ENCODE results near the gene DTX4.

Gene DTX4

DNA sequence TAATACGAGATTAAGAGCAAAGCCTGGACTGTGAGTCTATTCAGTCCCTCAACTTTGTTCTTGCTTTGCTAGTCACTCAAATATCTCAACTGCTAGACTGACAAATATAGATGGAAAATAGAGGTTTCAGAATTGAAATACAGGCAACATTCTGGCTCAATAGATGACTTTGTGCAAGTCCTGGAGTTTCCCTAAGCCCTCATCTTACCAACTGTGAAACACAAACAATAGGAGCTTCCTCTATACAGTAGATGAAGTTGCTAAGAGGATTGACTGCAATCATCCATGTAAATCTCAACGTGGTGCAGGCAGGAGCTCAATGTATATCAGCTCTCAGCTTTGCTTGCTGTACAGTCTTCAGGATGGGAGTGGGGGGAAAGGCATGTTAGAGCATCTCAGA, 47.0 kb downstream of the DTX4 start:
- H3K4me3 ChIP-seq (ENCODE audit: low read length): no peak overlapping the region
- no peak for DNase-seq (ENCODE audit: low read depth)
- TF ChIP-seq, protein P1, sequence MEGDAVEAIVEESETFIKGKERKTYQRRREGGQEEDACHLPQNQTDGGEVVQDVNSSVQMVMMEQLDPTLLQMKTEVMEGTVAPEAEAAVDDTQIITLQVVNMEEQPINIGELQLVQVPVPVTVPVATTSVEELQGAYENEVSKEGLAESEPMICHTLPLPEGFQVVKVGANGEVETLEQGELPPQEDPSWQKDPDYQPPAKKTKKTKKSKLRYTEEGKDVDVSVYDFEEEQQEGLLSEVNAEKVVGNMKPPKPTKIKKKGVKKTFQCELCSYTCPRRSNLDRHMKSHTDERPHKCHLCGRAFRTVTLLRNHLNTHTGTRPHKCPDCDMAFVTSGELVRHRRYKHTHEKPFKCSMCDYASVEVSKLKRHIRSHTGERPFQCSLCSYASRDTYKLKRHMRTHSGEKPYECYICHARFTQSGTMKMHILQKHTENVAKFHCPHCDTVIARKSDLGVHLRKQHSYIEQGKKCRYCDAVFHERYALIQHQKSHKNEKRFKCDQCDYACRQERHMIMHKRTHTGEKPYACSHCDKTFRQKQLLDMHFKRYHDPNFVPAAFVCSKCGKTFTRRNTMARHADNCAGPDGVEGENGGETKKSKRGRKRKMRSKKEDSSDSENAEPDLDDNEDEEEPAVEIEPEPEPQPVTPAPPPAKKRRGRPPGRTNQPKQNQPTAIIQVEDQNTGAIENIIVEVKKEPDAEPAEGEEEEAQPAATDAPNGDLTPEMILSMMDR (conservative IDR thresholded peaks at IDR 0.05; ENCODE audit: low read length): no peak

DNA sequence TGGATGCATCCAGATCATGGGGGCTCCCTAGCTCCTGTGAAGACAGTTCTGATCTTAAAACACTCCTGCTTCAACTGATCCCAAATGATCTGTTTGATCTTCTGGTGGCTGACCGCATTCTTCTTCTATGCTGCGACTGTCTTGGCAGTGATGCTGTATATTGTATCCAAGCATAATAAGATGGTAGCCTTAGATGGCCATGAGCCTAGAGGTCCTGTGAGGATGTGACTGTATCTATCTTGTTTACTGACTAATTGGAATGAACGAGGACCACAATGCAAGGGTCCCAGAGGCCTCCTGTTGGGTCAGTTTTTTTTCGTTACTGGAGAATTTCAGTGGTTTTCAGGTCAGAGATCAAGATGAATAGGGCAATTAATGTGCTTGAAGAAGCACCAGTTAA, 47.9 kb downstream of the DTX4 start:
- H3K4me3 ChIP-seq (ENCODE audit: low read length): no peak overlapping the region
- TF ChIP-seq, protein P1 (conservative IDR thresholded peaks at IDR 0.05; ENCODE audit: low read length): no peak
- no peak for DNase-seq (ENCODE audit: low read depth)

DNA sequence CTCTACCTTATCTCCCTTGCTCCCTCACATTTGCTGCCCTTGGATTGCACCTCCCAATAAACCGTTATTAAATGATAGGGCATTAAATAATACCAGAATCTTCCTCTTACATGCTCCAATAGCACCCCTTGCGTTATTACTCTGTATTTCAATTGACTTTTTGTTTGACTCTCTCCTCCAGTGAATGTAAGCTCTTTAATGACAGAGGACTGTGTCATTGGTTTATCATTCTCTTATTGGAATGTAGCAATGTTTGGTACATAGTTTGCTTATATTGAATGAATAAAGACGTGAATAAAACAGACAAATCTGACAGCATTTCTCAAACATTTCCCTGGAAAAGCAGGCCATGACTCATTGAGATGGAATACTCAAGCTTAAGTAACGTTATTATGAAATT, 49.5 kb downstream of the DTX4 start:
- H3K4me3 ChIP-seq (ENCODE audit: low read length): no peak overlapping the region
- TF ChIP-seq, protein P1 (conservative IDR thresholded peaks at IDR 0.05; ENCODE audit: low read length): peak; percentile 37
- peak; percentile 82 for DNase-seq (ENCODE audit: low read depth)

DNA sequence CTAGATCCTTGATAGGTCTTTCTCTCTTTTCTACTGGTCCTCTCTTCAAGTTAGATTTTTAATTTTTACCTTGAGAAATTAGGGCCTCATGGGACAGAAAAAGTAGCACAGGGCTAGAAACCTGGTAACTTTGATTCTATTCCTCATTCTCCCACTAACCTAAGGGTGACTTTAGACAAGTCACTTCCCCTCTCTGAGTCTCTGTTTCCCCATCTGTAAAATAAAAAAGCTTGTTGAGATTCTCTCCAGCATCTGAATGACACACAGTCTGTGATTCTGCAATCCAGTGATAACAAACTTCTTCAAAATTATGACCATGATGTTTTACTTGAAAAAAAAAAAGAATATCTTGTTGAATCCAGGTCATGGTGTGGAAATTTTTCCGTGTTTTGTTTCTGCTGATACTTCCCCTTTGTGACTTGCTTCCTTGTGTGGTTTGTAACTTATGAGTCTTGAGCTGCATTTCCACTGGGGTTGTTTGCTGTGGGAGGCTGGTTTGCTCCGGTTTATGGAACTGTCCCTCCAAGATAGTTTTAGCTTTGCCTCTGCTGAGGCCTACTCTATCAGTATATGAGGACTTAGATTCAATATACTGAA, 50.6 kb downstream of the DTX4 start:
- TF ChIP-seq, protein P1 (conservative IDR thresholded peaks at IDR 0.05; ENCODE audit: low read length): no peak
- H3K4me3 ChIP-seq (ENCODE audit: low read length): no peak overlapping the region
- no peak for DNase-seq (ENCODE audit: low read depth)

DNA sequence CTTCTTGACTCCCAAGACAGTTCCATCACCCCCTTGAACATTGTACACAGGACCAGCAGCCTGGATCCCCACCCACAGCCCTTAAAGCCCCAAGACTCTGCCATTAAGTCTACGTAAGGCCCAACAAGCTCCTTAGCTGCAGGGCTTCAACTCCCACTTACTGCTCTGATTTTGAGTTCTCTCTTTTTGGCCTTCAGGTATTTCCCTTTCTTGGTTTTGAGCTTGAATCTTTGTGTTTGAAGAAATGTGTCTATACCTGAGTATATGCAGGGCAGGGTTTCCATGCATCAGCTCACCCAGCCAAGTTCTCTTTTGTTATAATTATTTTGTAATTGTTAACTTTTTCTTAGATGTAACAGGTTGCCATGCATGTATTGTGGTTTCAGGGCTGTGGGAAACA, 51.2 kb downstream of the DTX4 start:
- DNase-seq (ENCODE audit: low read depth): no peak
- no peak overlapping the region for H3K4me3 ChIP-seq (ENCODE audit: low read length)
- TF ChIP-seq, protein P1 (conservative IDR thresholded peaks at IDR 0.05; ENCODE audit: low read length): no peak

DNA sequence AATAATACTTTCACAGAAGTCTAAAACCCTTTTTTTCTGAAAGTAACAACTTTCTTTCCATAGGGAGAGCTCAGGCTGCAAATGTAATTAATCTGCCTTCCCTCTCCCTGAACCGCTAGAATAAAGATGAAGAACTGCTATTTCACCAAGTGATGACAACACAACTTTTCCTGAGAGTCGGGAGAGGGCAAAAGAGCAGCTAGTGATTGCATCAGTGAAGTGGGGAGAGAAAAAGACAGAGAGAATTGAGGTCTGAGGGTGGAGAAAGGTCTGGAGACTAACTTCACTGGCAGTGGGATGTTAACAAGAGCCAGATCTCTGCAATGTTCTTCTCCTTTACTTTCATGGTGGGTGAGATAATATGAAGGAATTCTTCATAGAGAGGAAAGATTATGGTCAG, 51.7 kb downstream of the DTX4 start:
- no peak overlapping the region for H3K4me3 ChIP-seq (ENCODE audit: low read length)
- TF ChIP-seq, protein P1 (conservative IDR thresholded peaks at IDR 0.05; ENCODE audit: low read length): no peak
- DNase-seq (ENCODE audit: low read depth): no peak

DNA sequence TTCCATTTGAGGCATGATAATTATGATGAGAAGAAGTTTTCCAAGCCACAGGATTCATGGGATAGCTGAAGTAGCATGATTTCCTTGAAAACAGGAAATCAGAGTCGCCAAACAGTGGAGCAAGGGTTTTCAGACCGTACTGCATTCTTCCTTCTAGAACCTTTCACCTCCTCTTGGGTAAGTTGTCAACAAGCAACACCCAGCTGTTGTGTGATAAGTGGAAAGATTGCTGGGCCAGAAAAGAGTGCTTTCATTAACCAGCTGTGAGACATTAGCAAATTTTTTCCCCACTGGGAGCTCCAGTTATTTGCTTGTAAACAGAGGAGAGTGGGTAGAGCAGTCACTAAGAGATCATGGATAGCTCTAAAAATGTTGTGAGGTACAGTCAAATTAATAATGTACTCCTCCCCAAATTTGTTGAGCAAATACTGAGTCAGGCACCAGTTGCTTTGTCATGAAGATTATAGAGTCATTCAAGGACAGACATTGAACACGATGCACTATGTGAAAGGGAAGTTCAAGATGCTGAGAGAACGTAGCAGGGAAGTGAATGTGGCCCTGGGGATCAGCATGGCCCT, 52.5 kb downstream of the DTX4 start:
- DNase-seq (ENCODE audit: low read depth): peak; percentile 45
- TF ChIP-seq, protein P1 (conservative IDR thresholded peaks at IDR 0.05; ENCODE audit: low read length): no peak

More for the DNA sequence above, 52.5 kb downstream of the DTX4 start:
- no peak overlapping the region for H3K4me3 ChIP-seq (ENCODE audit: low read length)

All from AG10803 (cell line).